Ovary (tissue), 9 donors: ENCODE data around the gene USP9Y. TPM values are rescaled to one million over a fixed set of nuclear protein-coding genes. Genes with fewer than 3 reads are reported as not detected.

Experiments used
- DNase-seq, 5 donors: peaks; one replicate each; pipeline ENCODE4 v3.0.0-alpha.2; 2019 to 2020
- H3K27ac ChIP-seq, 2 donors: fragments of 200-600 bp; one replicate each; pipeline versions ENCODE4 v1.5.1 to v1.8.0; 2019 to 2022
- H3K27me3 ChIP-seq: fragments of 200-600 bp; one replicate; pipeline ENCODE4 v1.8.0; 2022
- H3K36me3 ChIP-seq: fragments of 200-600 bp; sonication (generic); one replicate; pipeline ENCODE4 v1.5.1; 2019
- H3K4me1 ChIP-seq: one replicate; pipeline ENCODE4 v1.8.1; 2013; ENCODE audit warnings: mild to moderate bottlenecking, moderate library complexity; ENCODE audit not compliant: insufficient read depth
- H3K4me3 ChIP-seq: fragments of 200-600 bp; sonication (generic); one replicate; pipeline ENCODE4 v1.5.1; 2017
- H3K9me3 ChIP-seq, 2 donors: fragments of 200-600 bp in 1 of 2; sonication (generic) in 1 of 2; one replicate each; pipeline versions ENCODE4 v1.5.1 to v1.8.1; 2013 to 2019; ENCODE audit warnings: mild to moderate bottlenecking in 1 of 2, moderate library complexity in 1 of 2
- CTCF ChIP-seq, 3 donors: fragments of 450-650 bp in 2 of 3; fragments of 200-600 bp in 1 of 3; IDR thresholded peaks; one replicate each; pipeline versions ENCODE4 v1.5.1 to v1.8.0; 2016 to 2022; ENCODE audit warnings: antibody characterized with exemption in 3 of 3, mild to moderate bottlenecking in 1 of 3
- EP300 ChIP-seq: sonication (generic); formaldehyde crosslinking; IDR thresholded peaks from one replicate; pipeline ENCODE4 v1.6.1; 2017; ENCODE audit warnings: antibody characterized with exemption
- POLR2A ChIP-seq: fragments of 450-650 bp; IDR thresholded peaks from one replicate; pipeline ENCODE4 v1.6.1; 2017; ENCODE audit warnings: antibody characterized with exemption, mild to moderate bottlenecking, moderate library complexity
- WGBS, 3 donors: extraction: QIAGEN DNeasy Blood & Tissue Kit in 1 of 3; methylation state at CpG; one replicate each; pipeline versions ENCODE4 v1.1.5 to v1.1.7; 2013 to 2017; 5-methylcytosine and 5-hydroxymethylcytosine counted together
- intact Hi-C, 4 donors: fragments of 100-400 bp; cut with DNase I; formaldehyde crosslinking; loops; one replicate each; pipeline versions ENCODE4 v1.11.0 to v1.15.1; 2022 to 2023
- polyA plus RNA-seq, 2 donors: library from polyadenylated mRNA; stranded (reverse); fragments of 200-250 nt in 1 of 2; fragments of 350-450 nt in 1 of 2; fragmentation: Illumina TruSeq in 1 of 2; extraction: RNeasy Lipid Tissue Mini Kit (QIAGEN cat#74804) in 1 of 2; gene quantifications; one replicate each; pipeline ENCODE4 v1.2.3, GENCODE V29; 2013 to 2014
- total RNA-seq, 7 donors: library from RNA; depleted of rRNA in 2 of 7; stranded (reverse); fragments of >200 nt in 2 of 7; fragmentation: NEBNext Ultra II Directional in 3 of 7; extraction: Animal tissue kit (Norgen Biotek cat#: 25700) in 3 of 7; gene quantifications; one replicate each; pipeline versions ENCODE4 v1.1.0 to v1.2.4, GENCODE V29; 2016 to 2023
- donor health status: DM: no; HTN: no; CAD: no; lungs with moderate emphysema.
- donor health status: DM: no; HTN: no; CAD: no.
- donor health status: Bipolar disorder and iron deficiency.
- donor health status: DM: yes; HTN: yes; CAD: no.
- donor health status: DM: no; HTN: no; CAD: no.
- donor health status: DM: yes; HTN: yes; CAD: no.

Gene USP9Y
- total and polyA plus RNA-seq, 9 donors = 0.18 TPM; not detected in 8

- H3K27me3 ChIP-seq = no peaks in the 10 kb centered on the region
- TF ChIP-seq POLR2A (no peak), EP300 (no peak), CTCF (IDR thresholded peaks at IDR 0.05) (no peak)
- intact Hi-C loops = no loop called here
- no CpG with 5 or more reads among the region's 1 CpG for WGBS, 3 donors
- no peak for DNase-seq
- no peaks in the 10 kb centered on the region for H3K36me3 ChIP-seq
- no peaks in the 10 kb centered on the region for H3K9me3 ChIP-seq
- no peaks in the 10 kb centered on the region for H3K4me1 ChIP-seq
- H3K4me3 ChIP-seq = no peak overlapping the region
- H3K27ac ChIP-seq = no peak overlapping the region
Measured at GRCh38 chrY:12756021-12756420, 55.0 kb downstream of the USP9Y start.

- DNase-seq = no peak
- Histone ChIP-seq H3K36me3 (no peaks in the 10 kb centered on the region), H3K9me3 (no peaks in the 10 kb centered on the region), H3K27ac (no peak overlapping the region), H3K4me3 (no peak overlapping the region), H3K27me3 (no peaks in the 10 kb centered on the region), H3K4me1 (no peaks in the 10 kb centered on the region)
- TF ChIP-seq EP300 = no peak
- TF ChIP-seq POLR2A = no peak
- no peak for TF ChIP-seq CTCF (IDR thresholded peaks at IDR 0.05)
- WGBS, 3 donors = no CpG with 5 or more reads among the region's 4 CpGs
- intact Hi-C loops = no loop called here
Measured at GRCh38 chrY:12765976-12766375, 64.9 kb downstream of the USP9Y start.

GRCh38 chrY:12784521-12784920, 83.5 kb downstream of the USP9Y start:
- WGBS, 3 donors = no CpG with 5 or more reads among the region's 3 CpGs
- intact Hi-C loops = no loop called here
- TF ChIP-seq CTCF (IDR thresholded peaks at IDR 0.05) = no peak
- TF ChIP-seq EP300 = no peak
- TF ChIP-seq POLR2A = no peak
- H3K27me3 ChIP-seq = no peaks in the 10 kb centered on the region
- DNase-seq = no peak
- H3K4me3 ChIP-seq = no peak overlapping the region
- H3K4me1 ChIP-seq = no peaks in the 10 kb centered on the region
- H3K27ac ChIP-seq = no peak overlapping the region
- no peaks in the 10 kb centered on the region for H3K9me3 ChIP-seq
- no peaks in the 10 kb centered on the region for H3K36me3 ChIP-seq

- TF ChIP-seq EP300 (no peak), POLR2A (no peak), CTCF (IDR thresholded peaks at IDR 0.05) (no peak)
- WGBS, 3 donors = no CpG with 5 or more reads among the region's 1 CpG
- no peaks in the 10 kb centered on the region for H3K4me1 ChIP-seq
- no peaks in the 10 kb centered on the region for H3K36me3 ChIP-seq
- intact Hi-C loops = no loop called here
- no peak overlapping the region for H3K27ac ChIP-seq
- no peak for DNase-seq
- H3K27me3 ChIP-seq = no peaks in the 10 kb centered on the region
- H3K9me3 ChIP-seq = no peaks in the 10 kb centered on the region
- no peak overlapping the region for H3K4me3 ChIP-seq
Measured at GRCh38 chrY:12793999-12794398, 93.0 kb downstream of the USP9Y start.

GRCh38 chrY:12808046-12808445, 107.0 kb downstream of the USP9Y start:
- Histone ChIP-seq H3K4me1 (no peaks in the 10 kb centered on the region), H3K27me3 (no peaks in the 10 kb centered on the region), H3K27ac (no peak overlapping the region), H3K9me3 (no peaks in the 10 kb centered on the region), H3K36me3 (no peaks in the 10 kb centered on the region), H3K4me3 (no peak overlapping the region)
- no peak for DNase-seq
- TF ChIP-seq POLR2A = no peak
- TF ChIP-seq CTCF (IDR thresholded peaks at IDR 0.05) = no peak
- TF ChIP-seq EP300 = no peak
- WGBS, 3 donors = no CpG with 5 or more reads among the region's 1 CpG
- intact Hi-C loops = no loop called here
